Measurements from ENCODE around the gene WDR59.
"Not testable (repeated sequence)": the region's sequence is repeated elsewhere in the genome, so short reads cannot be mapped to it uniquely, and the experiment has no call there.

The WDR59 gene

DNA sequence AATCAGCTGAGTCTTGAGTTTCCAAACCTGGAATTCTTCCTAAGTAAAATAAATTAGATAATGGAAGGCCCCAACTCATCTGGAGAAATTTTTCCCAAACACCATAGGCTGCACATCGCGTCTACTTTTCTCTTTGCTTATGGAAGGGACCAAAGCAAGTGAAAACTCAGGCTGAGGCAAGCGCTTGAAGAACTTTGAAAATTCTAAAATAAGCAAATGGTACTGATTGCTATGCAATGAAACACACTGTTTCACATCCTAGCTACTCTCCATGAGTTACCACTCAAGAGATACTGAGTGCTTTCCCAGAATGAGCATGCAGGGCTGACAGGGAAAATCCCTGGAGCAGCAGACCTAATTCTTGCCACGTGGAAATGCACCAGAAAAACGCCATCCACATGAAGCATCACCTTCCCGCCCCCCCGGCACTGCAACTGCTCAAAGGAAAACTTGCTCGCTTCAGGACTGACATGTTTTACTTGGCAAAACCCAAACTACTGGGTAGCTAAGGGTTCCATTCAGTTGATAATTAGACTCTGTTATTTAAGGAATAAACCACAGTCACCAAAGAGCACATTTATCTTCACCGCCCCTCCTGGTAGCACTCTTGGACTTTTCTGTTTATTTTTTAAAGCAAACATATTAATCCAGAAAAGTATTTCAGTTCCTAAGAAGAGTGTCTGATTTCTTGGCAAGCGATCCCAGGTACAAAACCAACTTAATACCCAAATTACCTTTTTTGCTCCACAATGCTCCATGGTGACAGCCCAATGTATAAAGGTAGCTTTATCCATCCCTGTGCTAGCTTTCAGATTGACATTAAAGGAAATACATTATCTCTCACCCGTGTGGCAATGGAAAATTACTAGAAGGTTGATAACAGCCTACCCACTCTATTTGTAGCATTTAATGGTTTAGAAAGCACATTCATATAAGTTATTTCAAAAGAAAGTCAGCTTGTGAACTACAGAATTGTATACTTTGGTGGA, 62.5 kb downstream of the WDR59 start:
- H3K27me3 Mint-ChIP-seq (ENCODE audit: low read depth) = no peaks in the 10 kb centered on the region
- no peak for TF ChIP-seq CTCF (IDR thresholded peaks at IDR 0.05; ENCODE audit: unreplicated experiment in 3 of 3)
- H3K27ac Mint-ChIP-seq = no peak overlapping the region
- H3K36me3 Mint-ChIP-seq (ENCODE audit: low read depth) = peaks cover 63% of the 10 kb centered on the region
- H3K4me1 Mint-ChIP-seq = peaks cover 7% of the 10 kb centered on the region
- no peak overlapping the region for H3K4me3 Mint-ChIP-seq
- no peaks in the 10 kb centered on the region for H3K9me3 Mint-ChIP-seq

DNA sequence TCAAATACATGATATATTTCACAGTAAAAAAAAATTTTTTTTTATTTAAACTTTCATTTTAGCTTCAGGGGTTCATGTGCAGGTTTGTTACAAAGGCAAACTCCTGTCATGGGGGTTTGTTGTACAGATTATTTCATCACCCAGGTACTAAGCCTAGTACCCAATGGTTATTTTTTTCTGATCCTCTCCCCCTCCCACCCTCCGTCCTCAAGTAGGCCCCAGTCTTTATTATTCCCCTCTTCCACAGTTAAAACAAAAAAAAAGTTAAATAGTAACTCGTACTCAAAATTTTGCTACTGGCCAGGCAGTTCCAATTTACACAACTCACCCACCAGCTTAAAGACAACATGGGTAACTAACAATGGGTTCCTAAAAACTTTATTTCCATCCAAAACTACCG, 63.9 kb downstream of the WDR59 start:
- peaks cover 66% of the 10 kb centered on the region for H3K36me3 Mint-ChIP-seq (ENCODE audit: low read depth)
- no peak overlapping the region for H3K4me3 Mint-ChIP-seq
- no peak for TF ChIP-seq CTCF (IDR thresholded peaks at IDR 0.05; ENCODE audit: unreplicated experiment in 3 of 3)

DNA sequence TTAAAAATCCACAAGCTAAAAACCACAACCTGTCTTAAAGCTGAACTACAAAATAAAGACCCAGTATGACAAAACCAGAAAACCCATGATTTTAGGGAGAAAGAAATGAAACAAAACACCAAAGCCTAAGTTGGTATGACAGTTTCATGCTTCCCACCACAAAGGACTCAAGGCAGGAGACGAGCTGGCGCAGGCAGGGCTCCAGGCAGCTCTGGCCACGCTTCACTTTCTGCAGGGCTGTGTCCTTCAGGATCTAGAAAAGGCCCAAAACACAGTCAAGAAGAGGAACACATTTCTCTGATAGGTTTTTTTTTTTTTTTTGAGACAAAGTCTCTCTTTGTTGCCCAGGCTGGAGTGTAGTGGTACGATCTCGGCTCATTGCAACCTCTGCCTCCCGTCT, 75.3 kb downstream of the WDR59 start:
- H3K4me3 Mint-ChIP-seq = no peak overlapping the region
- H3K27ac Mint-ChIP-seq = no peak overlapping the region
- H3K9me3 Mint-ChIP-seq = peaks cover 37% of the 10 kb centered on the region
- no peaks in the 10 kb centered on the region for H3K4me1 Mint-ChIP-seq
- peaks cover 88% of the 10 kb centered on the region for H3K36me3 Mint-ChIP-seq (ENCODE audit: low read depth)
- TF ChIP-seq CTCF (IDR thresholded peaks at IDR 0.05; ENCODE audit: unreplicated experiment in 3 of 3) = no peak
- H3K27me3 Mint-ChIP-seq (ENCODE audit: low read depth) = no peaks in the 10 kb centered on the region

More for the DNA sequence above, 63.9 kb downstream of the WDR59 start:
- no peaks in the 10 kb centered on the region for H3K9me3 Mint-ChIP-seq
- H3K27me3 Mint-ChIP-seq (ENCODE audit: low read depth) = no peaks in the 10 kb centered on the region
- no peak overlapping the region for H3K27ac Mint-ChIP-seq
- peaks cover 7% of the 10 kb centered on the region for H3K4me1 Mint-ChIP-seq

DNA sequence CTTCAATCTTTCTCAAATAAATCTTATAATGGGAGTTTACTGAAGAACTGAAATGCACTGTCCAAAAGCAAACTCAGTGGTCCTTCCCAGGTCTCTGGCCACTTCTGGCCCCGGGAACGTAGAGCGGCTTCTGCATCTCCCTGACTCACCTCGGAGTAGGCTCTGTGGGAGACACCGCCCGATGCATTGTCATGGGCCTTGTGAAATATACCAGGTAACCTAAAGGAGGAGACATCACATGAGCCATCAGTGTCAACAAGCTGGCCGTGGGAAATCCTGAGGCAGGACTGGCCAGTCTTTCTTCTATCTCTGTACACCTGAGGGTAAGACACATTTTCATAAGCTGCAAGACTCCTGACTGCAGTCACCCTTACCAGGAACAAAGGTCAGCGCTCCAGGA, 76.2 kb downstream of the WDR59 start:
- not testable (repeated sequence) for H3K4me1 Mint-ChIP-seq; H3K27ac Mint-ChIP-seq; H3K4me3 Mint-ChIP-seq; H3K27me3 Mint-ChIP-seq (ENCODE audit: low read depth)
- Mint-ChIP-seq H3K36me3 (ENCODE audit: low read depth) (peaks cover 88% of the 10 kb centered on the region), H3K9me3 (peaks cover 33% of the 10 kb centered on the region)

GRCh38 chr16:74903901-74904678, 80.8 kb downstream of the WDR59 start:
- H3K36me3 Mint-ChIP-seq (ENCODE audit: low read depth) = peaks cover 72% of the 10 kb centered on the region
- no peak overlapping the region for H3K27ac Mint-ChIP-seq
- H3K4me1 Mint-ChIP-seq = no peaks in the 10 kb centered on the region
- no peak overlapping the region for H3K4me3 Mint-ChIP-seq
- H3K9me3 Mint-ChIP-seq = peaks cover 14% of the 10 kb centered on the region
- TF ChIP-seq CTCF (IDR thresholded peaks at IDR 0.05; ENCODE audit: unreplicated experiment in 3 of 3) = no peak
- H3K27me3 Mint-ChIP-seq (ENCODE audit: low read depth) = no peaks in the 10 kb centered on the region

DNA sequence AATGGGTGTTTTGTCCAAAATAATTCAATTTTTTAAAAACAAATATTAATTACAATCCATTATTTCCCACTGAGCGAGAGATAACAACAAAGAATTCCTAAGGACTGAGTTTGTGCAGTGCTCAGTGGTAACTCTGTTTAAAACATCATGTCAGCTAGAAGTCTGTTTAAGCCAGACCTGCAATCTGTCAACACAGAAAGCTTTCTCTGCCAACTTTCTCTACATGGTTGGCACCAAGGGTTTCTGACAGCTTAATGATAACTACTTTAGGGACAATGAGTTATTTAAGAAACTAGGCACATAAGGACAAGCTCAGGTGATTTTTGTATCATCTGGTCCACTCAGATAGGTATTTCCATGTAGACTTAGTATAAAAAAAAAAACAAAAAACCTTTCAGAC, 81.8 kb downstream of the WDR59 start:
- H3K9me3 Mint-ChIP-seq = peaks cover 14% of the 10 kb centered on the region
- TF ChIP-seq CTCF (IDR thresholded peaks at IDR 0.05; ENCODE audit: unreplicated experiment in 3 of 3) = no peak
- no peak overlapping the region for H3K4me3 Mint-ChIP-seq
- no peak overlapping the region for H3K27ac Mint-ChIP-seq
- H3K4me1 Mint-ChIP-seq = no peaks in the 10 kb centered on the region
- H3K27me3 Mint-ChIP-seq (ENCODE audit: low read depth) = no peaks in the 10 kb centered on the region
- peaks cover 71% of the 10 kb centered on the region for H3K36me3 Mint-ChIP-seq (ENCODE audit: low read depth)
